CD4-positive, CD25-positive, alpha-beta regulatory T cell (primary cell): ENCODE measurements around the gene TFEB. TPM values are rescaled to one million over a fixed set of nuclear protein-coding genes. Genes with fewer than 3 reads are reported as not detected.
A peak's percentile ranks its signal among the peaks of the same experiment; 100 is the strongest.

Source experiments
- ATAC-seq, 2 donors: fragments of 150-1000 bp; cut with Tn5 transposase; one replicate each; pipeline ENCODE4 v1.10.0; 2021; ENCODE audit warnings: low read depth in 2 of 2, moderate number of reproducible peaks in 2 of 2, moderate library complexity in 1 of 2
- DNase-seq, 3 donors: peaks; one replicate each; pipeline versions ENCODE4 v3.0.0 to v3.0.0-alpha.2; 2012 to 2022; ENCODE audit warnings: mixed read lengths in 1 of 3
- H3K27ac ChIP-seq: one replicate; pipeline ENCODE4 v1.7.0; 2013; ENCODE audit warnings: mild to moderate bottlenecking, low read length; ENCODE audit not compliant: insufficient read depth, poor library complexity, severe bottlenecking
- H3K27me3 ChIP-seq: one replicate; pipeline ENCODE4 v1.7.0; 2013; ENCODE audit warnings: low read length; ENCODE audit not compliant: control insufficient read depth, insufficient read depth
- H3K36me3 ChIP-seq: one replicate; pipeline ENCODE4 v1.7.0; 2013; ENCODE audit warnings: mild to moderate bottlenecking, low read length, moderate library complexity; ENCODE audit not compliant: control insufficient read depth, insufficient read depth
- H3K4me1 ChIP-seq: 2 replicates; pipeline ENCODE4 v1.7.0; 2013; ENCODE audit warnings: mild to moderate bottlenecking, low read length; ENCODE audit not compliant: insufficient read depth, control insufficient read depth, poor library complexity, severe bottlenecking
- H3K4me3 ChIP-seq: one replicate; pipeline ENCODE4 v1.7.0; 2013; ENCODE audit warnings: low read depth, mild to moderate bottlenecking, low read length, moderate library complexity
- H3K9me3 ChIP-seq, 2 experiments: 1 replicate in 1 of 2; 2 replicates in 1 of 2; pipeline ENCODE4 v1.7.0; 2013; ENCODE audit warnings: low read length in 2 of 2, mild to moderate bottlenecking in 1 of 2, moderate library complexity in 1 of 2; ENCODE audit not compliant: control insufficient read depth in 2 of 2
- H3K27ac Mint-ChIP-seq, 3 donors: one replicate each; pipeline ENCODE4 v1.8.0; 2020 to 2022; ENCODE audit warnings: mild to moderate bottlenecking in 3 of 3, mixed read lengths in 3 of 3, moderate library complexity in 2 of 3
- H3K27me3 Mint-ChIP-seq: one replicate; pipeline ENCODE4 v1.8.0; 2022; ENCODE audit warnings: mild to moderate bottlenecking, mixed read lengths
- H3K36me3 Mint-ChIP-seq: one replicate; pipeline ENCODE4 v1.8.0; 2020; ENCODE audit warnings: mixed read lengths
- H3K4me1 Mint-ChIP-seq, 4 donors: one replicate each; pipeline ENCODE4 v1.8.0; 2020 to 2022; ENCODE audit warnings: mixed read lengths in 4 of 4, mild to moderate bottlenecking in 1 of 4
- H3K4me3 Mint-ChIP-seq, 4 donors: one replicate each; pipeline ENCODE4 v1.8.0; 2020 to 2022; ENCODE audit warnings: mild to moderate bottlenecking in 4 of 4, mixed read lengths in 4 of 4, moderate library complexity in 3 of 4
- H3K9me3 Mint-ChIP-seq, 7 donors: one replicate each; pipeline ENCODE4 v1.8.0; 2020 to 2022; ENCODE audit warnings: mixed read lengths in 7 of 7, mild to moderate bottlenecking in 3 of 7, moderate library complexity in 2 of 7
- polyA plus RNA-seq, 4 donors: library from polyadenylated mRNA; unstranded; fragments of 300-500 nt; fragmentation: Illumina TruSeq; gene quantifications; one replicate each; pipeline ENCODE4 v1.2.3, GENCODE V29; 2021
- total RNA-seq: library from RNA; stranded (reverse); gene quantifications from one replicate; pipeline ENCODE4 v1.2.3, GENCODE V29; 2022

Gene TFEB
- total and polyA plus RNA-seq, 5 donors from 2014 or later: 8.0 to 26.7 (median 9.4) TPM

DNA sequence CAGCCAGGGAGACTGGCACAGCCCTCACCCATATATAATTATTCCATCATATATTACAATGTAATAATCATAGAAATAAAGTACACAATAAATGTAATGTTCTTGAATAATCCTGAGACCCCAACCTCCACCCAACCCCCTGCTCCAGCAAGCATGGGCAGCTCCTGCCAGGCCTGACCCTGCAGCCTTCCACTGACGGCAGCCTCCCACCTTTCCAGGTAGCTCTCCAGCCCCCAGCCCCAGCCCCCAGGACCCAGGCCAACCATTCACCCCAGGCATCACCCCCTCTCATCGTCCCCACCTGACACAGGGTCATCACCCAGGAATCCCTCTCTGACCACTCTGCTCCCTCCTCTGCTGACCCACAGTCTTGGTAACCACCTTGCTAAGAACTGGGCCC lies 14.6 kb downstream of the TFEB start:
- peaks cover 3 to 29% (median 13%) of the 10 kb centered on the region in 4 donors for H3K4me1 Mint-ChIP-seq
- no peak overlapping the region for H3K4me3 Mint-ChIP-seq

DNA sequence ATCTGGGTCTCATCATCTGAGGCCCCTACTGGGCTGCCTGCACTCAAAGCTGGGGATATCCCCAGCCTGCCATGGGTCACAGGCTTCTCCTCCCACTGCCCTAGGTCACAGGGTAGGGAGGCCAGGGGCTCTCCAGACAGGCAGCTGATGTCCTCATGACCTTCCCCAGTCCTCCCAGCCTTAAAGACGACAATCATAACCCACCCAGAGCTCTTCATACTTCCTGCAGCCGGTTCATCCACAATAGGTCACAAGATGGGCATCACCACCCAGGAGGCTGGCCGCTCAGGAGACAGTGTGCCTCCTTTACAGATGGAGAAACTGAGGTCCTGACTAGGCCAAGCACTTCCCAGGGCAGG lies 15.2 kb downstream of the TFEB start:
- no peak overlapping the region for H3K4me3 ChIP-seq
- H3K4me3 Mint-ChIP-seq: no peak overlapping the region
- H3K36me3 ChIP-seq: no peaks in the 10 kb centered on the region
- no peak overlapping the region for H3K27ac ChIP-seq
- H3K4me1 Mint-ChIP-seq: peaks cover under 1 to 31% (median 14%) of the 10 kb centered on the region in 4 donors
- no peaks in the 10 kb centered on the region for H3K27me3 ChIP-seq
- ATAC-seq (no peak), DNase-seq (no peak)
- peaks cover 3% of the 10 kb centered on the region for H3K36me3 Mint-ChIP-seq
- no peaks in the 10 kb centered on the region for H3K9me3 ChIP-seq
- no peaks in the 10 kb centered on the region for H3K27me3 Mint-ChIP-seq
- no peaks in the 10 kb centered on the region for H3K9me3 Mint-ChIP-seq
- peak overlapping the region in 1 of 3 donors; percentile 35 for H3K27ac Mint-ChIP-seq
- H3K4me1 ChIP-seq: no peaks in the 10 kb centered on the region

More for the DNA sequence above, 14.6 kb downstream of the TFEB start:
- no peak for ATAC-seq
- H3K9me3 Mint-ChIP-seq: no peaks in the 10 kb centered on the region
- H3K36me3 Mint-ChIP-seq: peaks cover 1% of the 10 kb centered on the region
- no peaks in the 10 kb centered on the region for H3K27me3 ChIP-seq
- no peaks in the 10 kb centered on the region for H3K27me3 Mint-ChIP-seq
- H3K4me1 ChIP-seq: no peaks in the 10 kb centered on the region
- DNase-seq: no peak
- H3K9me3 ChIP-seq: no peaks in the 10 kb centered on the region
- no peaks in the 10 kb centered on the region for H3K36me3 ChIP-seq
- H3K27ac ChIP-seq: no peak overlapping the region
- no peak overlapping the region for H3K4me3 ChIP-seq
- peak overlapping the region in 2 of 3 donors; percentile 35 to 71 for H3K27ac Mint-ChIP-seq

DNA sequence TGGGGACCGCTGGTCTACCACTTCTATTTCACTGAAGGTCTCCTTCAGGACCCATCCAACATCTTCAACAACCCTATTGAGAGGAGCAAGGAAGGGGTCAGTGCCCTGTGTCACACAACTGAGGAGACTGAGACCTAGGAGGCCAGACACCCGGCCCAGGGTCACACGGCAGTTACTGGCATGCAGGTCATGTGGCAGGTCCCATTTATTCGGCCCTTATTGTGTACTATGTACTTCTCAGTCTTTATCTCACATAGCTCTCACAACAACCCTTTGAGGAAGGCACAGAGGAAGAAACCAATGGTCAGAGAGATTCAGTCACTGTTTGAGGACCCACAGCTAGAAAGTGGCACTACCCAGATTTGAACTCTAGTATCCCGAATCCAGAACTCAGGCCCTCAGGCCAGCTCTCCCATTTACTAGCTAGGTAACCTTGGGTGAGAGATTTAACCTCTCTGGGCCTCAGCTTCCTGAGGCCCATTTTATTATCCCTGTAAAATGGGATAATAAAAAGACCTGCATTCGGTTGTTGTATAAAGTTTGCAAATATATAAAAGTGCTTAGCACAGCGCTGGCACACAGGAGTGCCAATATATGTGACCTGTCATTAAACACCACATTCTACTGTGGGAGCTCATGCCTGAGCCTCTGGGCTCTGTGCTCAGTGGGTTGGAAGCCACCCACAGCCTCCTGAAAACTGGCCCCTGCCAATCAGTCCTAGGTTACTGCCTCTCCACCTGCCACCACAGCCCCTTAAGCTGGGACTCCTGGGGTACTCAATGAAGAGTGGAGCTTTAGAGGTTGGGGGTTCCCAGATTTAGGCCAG lies 15.8 kb downstream of the TFEB start:
- H3K27me3 Mint-ChIP-seq: no peaks in the 10 kb centered on the region
- H3K4me1 ChIP-seq: no peaks in the 10 kb centered on the region
- peaks cover 0 to 31% (median 14%) of the 10 kb centered on the region in 4 donors for H3K4me1 Mint-ChIP-seq
- no peaks in the 10 kb centered on the region for H3K9me3 Mint-ChIP-seq
- no peaks in the 10 kb centered on the region for H3K27me3 ChIP-seq
- peaks cover 3% of the 10 kb centered on the region for H3K36me3 Mint-ChIP-seq
- no peaks in the 10 kb centered on the region for H3K36me3 ChIP-seq
- peak overlapping the region in 1 of 3 donors; percentile 65 for H3K27ac Mint-ChIP-seq
- H3K9me3 ChIP-seq: no peaks in the 10 kb centered on the region
- H3K27ac ChIP-seq: no peak overlapping the region
- H3K4me3 ChIP-seq: no peak overlapping the region
- no peak overlapping the region for H3K4me3 Mint-ChIP-seq
- DNase-seq: no peak
- ATAC-seq: no peak

DNA sequence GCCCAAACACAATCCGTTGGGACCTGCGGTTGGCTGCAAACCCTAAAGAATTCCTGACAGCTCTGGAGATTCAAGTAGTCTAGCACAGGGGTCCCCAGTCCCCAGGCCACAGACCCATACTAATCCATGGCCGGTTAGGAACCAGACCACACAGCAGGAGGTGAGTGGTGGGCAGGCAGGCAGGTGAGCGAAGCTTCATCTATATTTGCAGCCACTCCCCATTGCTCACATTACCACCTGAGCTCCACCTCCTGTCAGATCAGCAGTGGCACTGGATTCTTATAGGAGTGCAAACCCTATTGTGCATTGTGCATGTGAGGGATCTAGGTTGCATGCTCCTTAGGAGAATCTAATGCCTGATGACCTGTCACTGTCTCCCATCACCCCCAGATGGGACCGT lies 16.6 kb downstream of the TFEB start:
- H3K27me3 Mint-ChIP-seq: no peaks in the 10 kb centered on the region
- no peaks in the 10 kb centered on the region for H3K27me3 ChIP-seq
- no peak overlapping the region for H3K27ac ChIP-seq
- peaks cover 3% of the 10 kb centered on the region for H3K36me3 Mint-ChIP-seq
- peak overlapping the region in 1 of 3 donors; percentile 62 for H3K27ac Mint-ChIP-seq
- no peak overlapping the region for H3K4me3 ChIP-seq
- no peak for DNase-seq
- H3K4me1 Mint-ChIP-seq: peaks cover 0 to 34% (median 13%) of the 10 kb centered on the region in 4 donors
- H3K9me3 Mint-ChIP-seq: no peaks in the 10 kb centered on the region
- H3K9me3 ChIP-seq: no peaks in the 10 kb centered on the region
- no peak for ATAC-seq
- no peaks in the 10 kb centered on the region for H3K4me1 ChIP-seq
- no peak overlapping the region for H3K4me3 Mint-ChIP-seq
- H3K36me3 ChIP-seq: no peaks in the 10 kb centered on the region

GRCh38 chr6:41717392-41717736 lies 18.0 kb downstream of the TFEB start:
- Histone ChIP-seq H3K27me3 (no peaks in the 10 kb centered on the region), H3K9me3 (no peaks in the 10 kb centered on the region), H3K27ac (no peak overlapping the region), H3K4me1 (no peaks in the 10 kb centered on the region), H3K4me3 (no peak overlapping the region), H3K36me3 (no peaks in the 10 kb centered on the region)
- DNase-seq (no peak), ATAC-seq (no peak)
- no peaks in the 10 kb centered on the region for H3K9me3 Mint-ChIP-seq
- H3K27ac Mint-ChIP-seq: peak overlapping the region in 1 of 3 donors; percentile 38
- no peaks in the 10 kb centered on the region for H3K27me3 Mint-ChIP-seq
- peaks cover 0 to 34% (median 13%) of the 10 kb centered on the region in 4 donors for H3K4me1 Mint-ChIP-seq
- peaks cover 3% of the 10 kb centered on the region for H3K36me3 Mint-ChIP-seq
- H3K4me3 Mint-ChIP-seq: no peak overlapping the region

GRCh38 chr6:41716516-41717391 lies 18.7 kb downstream of the TFEB start:
- no peak overlapping the region for H3K27ac Mint-ChIP-seq
- H3K36me3 Mint-ChIP-seq: peaks cover 3% of the 10 kb centered on the region
- H3K4me1 ChIP-seq: no peaks in the 10 kb centered on the region
- no peak for ATAC-seq
- no peak for DNase-seq
- H3K9me3 ChIP-seq: no peaks in the 10 kb centered on the region
- no peaks in the 10 kb centered on the region for H3K27me3 ChIP-seq
- H3K27ac ChIP-seq: no peak overlapping the region
- no peaks in the 10 kb centered on the region for H3K36me3 ChIP-seq
- no peak overlapping the region for H3K4me3 Mint-ChIP-seq
- H3K9me3 Mint-ChIP-seq: no peaks in the 10 kb centered on the region
- no peak overlapping the region for H3K4me3 ChIP-seq
- H3K27me3 Mint-ChIP-seq: no peaks in the 10 kb centered on the region
- H3K4me1 Mint-ChIP-seq: peaks cover 0 to 34% (median 13%) of the 10 kb centered on the region in 4 donors

- Histone ChIP-seq H3K9me3 (no peaks in the 10 kb centered on the region), H3K36me3 (no peaks in the 10 kb centered on the region), H3K4me3 (no peak overlapping the region), H3K27ac (no peak overlapping the region), H3K27me3 (no peaks in the 10 kb centered on the region), H3K4me1 (no peaks in the 10 kb centered on the region)
- Mint-ChIP-seq H3K4me3 (no peak overlapping the region), H3K27ac (peak overlapping the region in 2 of 3 donors; percentile 8 to 11), H3K36me3 (peaks cover 3% of the 10 kb centered on the region), H3K9me3 (no peaks in the 10 kb centered on the region), H3K4me1 (peaks cover under 1 to 32% (median 13%) of the 10 kb centered on the region in 4 donors), H3K27me3 (no peaks in the 10 kb centered on the region)
- DNase-seq: peak in 1 of 3 donors; percentile 35
- ATAC-seq: peak in 1 of 2 donors; percentile 45
These were observed 19.5 kb downstream of the TFEB start for GRCh38 chr6:41715795-41716515.
